ENCODE results near the gene COG5. TPM values are rescaled to one million over a fixed set of nuclear protein-coding genes. Genes with fewer than 3 reads are reported as not detected.

Gene COG5
- total RNA-seq, 1 donor from 2014 or later, result 52.0 TPM

DNA sequence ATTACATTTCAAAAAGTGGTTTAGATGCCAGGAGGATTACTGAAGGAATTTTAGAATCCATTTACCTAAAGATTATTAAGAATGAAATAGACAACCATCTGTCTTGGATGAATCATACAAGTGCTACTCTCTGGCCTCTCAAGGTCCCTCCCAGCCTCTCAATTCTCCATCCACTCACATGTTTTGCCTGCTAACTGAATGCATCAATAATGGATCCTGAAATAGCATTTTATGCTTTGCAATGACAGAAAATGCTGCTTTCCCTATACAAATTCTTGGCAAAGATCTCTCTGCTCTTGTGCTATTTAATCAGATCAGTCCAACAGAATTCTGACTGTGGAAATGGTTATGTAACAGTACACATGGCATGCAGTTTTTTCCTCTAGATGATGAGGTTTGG lies 326.9 kb downstream of the COG5 start:
- H3K4me1 Mint-ChIP-seq, result no peaks in the 10 kb centered on the region
- DNase-seq (ENCODE audit: low spot score in 2 of 2, unreplicated experiment in 2 of 2), result no peak
- H3K9me3 Mint-ChIP-seq, result no peaks in the 10 kb centered on the region
- H3K36me3 Mint-ChIP-seq, result peaks cover 7% of the 10 kb centered on the region
- no peak overlapping the region for H3K4me3 Mint-ChIP-seq
- no peak overlapping the region for H3K27ac Mint-ChIP-seq
- H3K27me3 Mint-ChIP-seq (ENCODE audit: low read depth), result no peaks in the 10 kb centered on the region
- TF ChIP-seq, protein P1, sequence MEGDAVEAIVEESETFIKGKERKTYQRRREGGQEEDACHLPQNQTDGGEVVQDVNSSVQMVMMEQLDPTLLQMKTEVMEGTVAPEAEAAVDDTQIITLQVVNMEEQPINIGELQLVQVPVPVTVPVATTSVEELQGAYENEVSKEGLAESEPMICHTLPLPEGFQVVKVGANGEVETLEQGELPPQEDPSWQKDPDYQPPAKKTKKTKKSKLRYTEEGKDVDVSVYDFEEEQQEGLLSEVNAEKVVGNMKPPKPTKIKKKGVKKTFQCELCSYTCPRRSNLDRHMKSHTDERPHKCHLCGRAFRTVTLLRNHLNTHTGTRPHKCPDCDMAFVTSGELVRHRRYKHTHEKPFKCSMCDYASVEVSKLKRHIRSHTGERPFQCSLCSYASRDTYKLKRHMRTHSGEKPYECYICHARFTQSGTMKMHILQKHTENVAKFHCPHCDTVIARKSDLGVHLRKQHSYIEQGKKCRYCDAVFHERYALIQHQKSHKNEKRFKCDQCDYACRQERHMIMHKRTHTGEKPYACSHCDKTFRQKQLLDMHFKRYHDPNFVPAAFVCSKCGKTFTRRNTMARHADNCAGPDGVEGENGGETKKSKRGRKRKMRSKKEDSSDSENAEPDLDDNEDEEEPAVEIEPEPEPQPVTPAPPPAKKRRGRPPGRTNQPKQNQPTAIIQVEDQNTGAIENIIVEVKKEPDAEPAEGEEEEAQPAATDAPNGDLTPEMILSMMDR (IDR thresholded peaks at IDR 0.05; ENCODE audit: unreplicated experiment), result no peak

DNA sequence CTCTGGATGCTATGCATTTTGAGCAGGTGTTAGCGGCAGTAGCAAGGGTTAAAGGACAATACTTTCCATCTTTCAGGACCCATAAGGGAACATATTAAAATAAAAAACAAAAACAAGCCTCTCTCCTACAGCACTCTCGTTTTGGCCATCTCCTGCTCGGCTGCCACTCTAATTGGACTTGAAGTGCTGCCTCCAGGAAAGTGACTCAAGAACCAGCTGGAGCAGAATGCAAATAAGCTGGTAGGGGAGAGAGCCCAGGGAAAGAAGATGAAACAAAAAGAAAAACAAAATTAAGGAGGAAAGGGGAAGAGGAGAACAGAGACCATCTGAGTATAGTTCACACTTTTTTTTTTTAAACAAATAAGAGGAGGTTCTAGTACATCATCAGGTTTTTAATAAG lies 329.3 kb downstream of the COG5 start:
- Mint-ChIP-seq H3K4me3 (no peak overlapping the region), H3K9me3 (no peaks in the 10 kb centered on the region), H3K36me3 (peaks cover 4% of the 10 kb centered on the region), H3K27ac (no peak overlapping the region), H3K27me3 (ENCODE audit: low read depth) (no peaks in the 10 kb centered on the region), H3K4me1 (no peaks in the 10 kb centered on the region)
- TF ChIP-seq, protein P1 (IDR thresholded peaks at IDR 0.05; ENCODE audit: unreplicated experiment), result no peak
- no peak for DNase-seq (ENCODE audit: low spot score in 2 of 2, unreplicated experiment in 2 of 2)

DNA sequence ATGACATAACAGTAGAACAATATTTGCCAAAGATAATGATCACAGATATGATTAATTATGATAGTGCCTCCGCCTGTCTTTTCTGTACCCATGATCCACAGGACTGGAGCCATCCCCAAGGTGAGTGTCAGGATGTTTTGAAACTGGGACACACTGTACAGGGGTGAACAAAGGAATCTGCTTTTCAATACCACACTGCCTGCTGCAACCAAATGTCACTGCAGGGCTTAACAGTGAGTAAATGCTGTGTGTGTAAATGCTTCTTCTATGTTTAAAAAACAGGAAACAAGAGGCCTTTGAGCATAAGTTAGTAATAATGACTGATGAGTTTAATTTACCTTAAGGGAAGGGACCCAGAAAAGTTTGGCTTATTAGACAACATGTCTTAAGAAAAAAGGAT lies 329.7 kb downstream of the COG5 start:
- TF ChIP-seq, protein P1 (IDR thresholded peaks at IDR 0.05; ENCODE audit: unreplicated experiment), result no peak
- Mint-ChIP-seq H3K27ac (no peak overlapping the region), H3K9me3 (no peaks in the 10 kb centered on the region), H3K36me3 (peaks cover 4% of the 10 kb centered on the region), H3K4me3 (no peak overlapping the region), H3K4me1 (no peaks in the 10 kb centered on the region), H3K27me3 (ENCODE audit: low read depth) (no peaks in the 10 kb centered on the region)
- no peak for DNase-seq (ENCODE audit: low spot score in 2 of 2, unreplicated experiment in 2 of 2)

DNA sequence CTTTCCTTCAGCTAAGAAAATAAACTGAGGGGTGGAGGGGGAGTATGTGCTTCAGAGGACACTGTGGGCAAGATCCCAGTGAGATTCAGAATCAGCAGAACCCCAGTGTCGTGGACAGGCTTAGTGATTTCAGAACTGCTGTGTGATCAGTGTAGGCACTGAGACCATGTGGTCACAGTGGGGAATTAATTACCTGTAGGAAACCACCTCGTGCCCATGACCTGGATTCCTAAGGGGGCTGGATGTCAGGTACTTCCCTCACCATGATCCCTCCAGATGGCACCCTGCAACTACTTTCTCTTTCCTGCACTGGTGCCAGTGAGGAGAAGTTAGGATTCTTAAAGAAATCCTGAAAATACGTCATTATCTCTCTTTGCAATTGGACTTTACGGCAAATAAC lies 330.5 kb downstream of the COG5 start:
- Mint-ChIP-seq H3K4me1 (no peaks in the 10 kb centered on the region), H3K27me3 (ENCODE audit: low read depth) (no peaks in the 10 kb centered on the region), H3K27ac (no peak overlapping the region), H3K36me3 (peaks cover 12% of the 10 kb centered on the region), H3K9me3 (no peaks in the 10 kb centered on the region), H3K4me3 (no peak overlapping the region)
- TF ChIP-seq, protein P1 (IDR thresholded peaks at IDR 0.05; ENCODE audit: unreplicated experiment), result no peak
- no peak for DNase-seq (ENCODE audit: low spot score in 2 of 2, unreplicated experiment in 2 of 2)

DNA sequence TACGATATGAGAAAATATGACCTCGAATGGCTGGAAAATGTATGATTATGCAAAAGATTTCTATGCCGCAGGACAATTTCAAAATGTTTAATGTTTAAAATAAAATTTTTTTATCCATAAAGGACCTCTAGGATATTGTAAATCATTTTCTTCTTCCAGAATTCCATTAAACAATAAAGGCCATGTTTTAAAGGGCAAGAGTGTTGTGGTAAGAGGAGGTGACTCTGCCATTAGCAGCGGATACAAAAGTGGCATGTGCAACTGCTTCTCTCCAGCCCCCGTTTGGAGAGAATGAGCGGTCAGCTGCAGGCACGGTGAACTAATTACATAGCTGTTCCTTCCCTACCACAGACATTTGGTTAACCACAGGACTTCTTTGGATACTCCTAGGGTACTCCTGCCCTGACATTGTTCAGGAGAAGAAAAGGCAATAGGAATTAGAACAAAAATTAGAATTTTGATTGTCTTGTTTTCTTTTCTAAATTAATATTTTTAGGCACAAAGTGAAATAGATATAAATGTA lies 331.1 kb downstream of the COG5 start:
- Mint-ChIP-seq H3K4me1 (no peaks in the 10 kb centered on the region), H3K27me3 (ENCODE audit: low read depth) (no peaks in the 10 kb centered on the region), H3K27ac (no peak overlapping the region), H3K4me3 (no peak overlapping the region), H3K36me3 (peaks cover 12% of the 10 kb centered on the region), H3K9me3 (no peaks in the 10 kb centered on the region)
- TF ChIP-seq, protein P1 (IDR thresholded peaks at IDR 0.05; ENCODE audit: unreplicated experiment), result no peak
- no peak for DNase-seq (ENCODE audit: low spot score in 2 of 2, unreplicated experiment in 2 of 2)

DNA sequence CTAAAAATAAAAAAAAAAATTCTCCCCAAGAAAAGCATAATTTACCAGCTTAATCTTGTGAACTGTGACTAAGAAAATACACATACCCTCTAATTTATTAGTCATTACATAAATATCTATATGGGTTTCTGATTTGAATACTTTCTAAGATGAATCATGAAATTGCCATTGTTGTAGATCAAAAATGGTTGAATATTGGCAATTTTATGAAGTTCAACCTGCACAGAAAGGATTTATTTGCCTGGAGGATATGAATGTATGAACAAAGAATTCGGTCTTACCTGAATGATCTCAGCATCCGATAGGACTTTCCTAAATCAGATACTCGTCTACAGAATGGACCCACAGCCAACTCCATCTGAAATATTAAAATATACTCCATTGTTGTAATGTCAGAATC lies 333.4 kb downstream of the COG5 start:
- H3K36me3 Mint-ChIP-seq, result peaks cover 12% of the 10 kb centered on the region
- no peak overlapping the region for H3K27ac Mint-ChIP-seq
- no peak for DNase-seq (ENCODE audit: low spot score in 2 of 2, unreplicated experiment in 2 of 2)
- no peaks in the 10 kb centered on the region for H3K27me3 Mint-ChIP-seq (ENCODE audit: low read depth)
- H3K9me3 Mint-ChIP-seq, result no peaks in the 10 kb centered on the region
- H3K4me3 Mint-ChIP-seq, result no peak overlapping the region
- no peaks in the 10 kb centered on the region for H3K4me1 Mint-ChIP-seq
- TF ChIP-seq, protein P1 (IDR thresholded peaks at IDR 0.05; ENCODE audit: unreplicated experiment), result no peak
